ENCODE results near the gene TFR2. TPM values are rescaled to one million over a fixed set of nuclear protein-coding genes. Genes with fewer than 3 reads are reported as not detected.
A peak's percentile ranks its signal among the peaks of the same experiment; 100 is the strongest.

Gene TFR2
- total and polyA plus RNA-seq, 2 donors (not counting 1 experiment from before 2014, with no cell fraction given) = 5.9 to 10.0 TPM

DNA sequence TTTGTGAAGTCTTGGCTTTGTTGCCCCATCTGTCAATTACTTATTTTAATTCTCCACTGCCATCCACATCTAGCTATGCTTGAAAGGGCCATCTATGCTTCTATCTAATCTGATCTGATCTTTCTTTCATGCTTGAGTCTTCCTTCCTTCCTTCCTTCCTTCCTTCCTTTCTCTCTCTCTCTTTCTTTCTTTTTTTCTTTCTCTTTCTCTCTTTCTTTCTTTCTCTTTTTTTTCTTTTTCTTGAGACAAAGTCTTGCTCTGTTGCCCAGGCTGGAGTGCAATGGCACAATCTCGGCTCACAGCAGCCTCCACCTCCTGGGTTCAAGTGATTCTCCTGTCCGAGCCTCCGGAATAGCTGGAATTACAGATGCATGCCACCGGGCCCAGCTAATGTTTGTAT is 11.3 kb downstream of the TFR2 start:
- intact Hi-C loops (cut with micrococcal nuclease) = loop anchor here (5.0 kb wide), 2 partner anchors 62 to 222 kb away; partner anchors contain the start of genes GIGYF1 and SLC12A9
- DNase-seq = no peak
- Mint-ChIP-seq H3K27ac (no peak overlapping the region), H3K4me3 (no peak overlapping the region), H3K27me3 (no peaks in the 10 kb centered on the region), H3K9me3 (ENCODE audit: insufficient read depth) (no peaks in the 10 kb centered on the region), H3K4me1 (peaks cover 21% of the 10 kb centered on the region)
- ATAC-seq (ENCODE audit: low read depth) = no peak
- H4K20me1 ChIP-seq (ENCODE audit: control insufficient read depth, insufficient read depth, low read length, poor library complexity, severe bottlenecking) = no peaks in the 10 kb centered on the region
- no peaks in the 10 kb centered on the region for H3K36me3 ChIP-seq (replicated peaks in 1 of 2; ENCODE audit: control extremely low read depth in 1 of 2, control insufficient read depth in 1 of 2, extremely low read depth in 1 of 2, insufficient read depth in 2 of 2, low read length in 1 of 2)
- H3K79me2 ChIP-seq (ENCODE audit: control insufficient read depth, insufficient read depth, low read length) = no peaks in the 10 kb centered on the region
- 100% methylated on average over 4 of the region's 4 CpGs for WGBS (ENCODE audit: insufficient coverage)
- H3K27me3 ChIP-seq (replicated peaks in 1 of 4; ENCODE audit: control extremely low read depth in 1 of 4, control insufficient read depth in 3 of 4, insufficient read depth in 4 of 4, low read length in 3 of 4) = peaks cover 0 to 3% (median 0%) of the 10 kb centered on the region in 4 experiments
- H3K27ac ChIP-seq (ENCODE audit: low read length in 2 of 2) = no peak overlapping the region
- ChIA-PET CTCF (interaction anchor here (0.9 to 1.9 kb wide), 5 partner anchors 9 to 66 kb away, joined by 3 to 5 read pairs (median 5); partner anchors contain the start of gene MOSPD3), POLR2A (interaction anchor here (0.6 to 1.2 kb wide), 2 partner anchors 44 to 148 kb away, joined by 3 to 4 read pairs; partner anchors contain the start of gene FBXO24)
- no peak overlapping the region for H2AFZ ChIP-seq (ENCODE audit: insufficient read depth, low read depth, low read length, poor library complexity, severe bottlenecking)
- H3K4me1 ChIP-seq (ENCODE audit: control insufficient read depth in 2 of 2, insufficient read depth in 2 of 2, low read length in 2 of 2) = peaks cover 18 to 28% of the 10 kb centered on the region in 2 donors
- TF ChIP-seq EZH2 (IDR thresholded peaks at IDR 0.05; ENCODE audit: borderline replicate concordance, insufficient read depth, low read depth, low read length, poor library complexity, severe bottlenecking) = no peak
- TF ChIP-seq CTCF (IDR thresholded peaks at IDR 0.05) = no peak
- H3K4me2 ChIP-seq (replicated peaks; ENCODE audit: low read depth, low read length, poor library complexity, severe bottlenecking) = no peak overlapping the region
- H3K9ac ChIP-seq (ENCODE audit: low read length) = no peak overlapping the region
- H3K4me3 ChIP-seq (ENCODE audit: control extremely low read depth in 1 of 5, extremely low read depth in 1 of 5, insufficient read depth in 1 of 5, low read depth in 2 of 5, low read length in 4 of 5) = no peak overlapping the region
- peaks cover 0 to 5% (median 0%) of the 10 kb centered on the region in 3 donors for H3K9me3 ChIP-seq (ENCODE audit: control extremely low read depth in 1 of 3, control insufficient read depth in 2 of 3, insufficient read depth in 1 of 3, low read length in 2 of 3)

- H3K4me3 Mint-ChIP-seq = no peak overlapping the region
- ChIA-PET CTCF (interaction anchor here (0.9 to 1.9 kb wide), 5 partner anchors 10 to 65 kb away, joined by 3 to 5 read pairs (median 5); partner anchors contain the start of gene MOSPD3), POLR2A (interaction anchor here (0.6 to 1.2 kb wide), 2 partner anchors 43 to 147 kb away, joined by 3 to 4 read pairs; partner anchors contain the start of gene FBXO24)
- no peaks in the 10 kb centered on the region for H3K79me2 ChIP-seq (ENCODE audit: control insufficient read depth, insufficient read depth, low read length)
- H3K4me1 Mint-ChIP-seq = peaks cover 21% of the 10 kb centered on the region
- no peak overlapping the region for H3K4me3 ChIP-seq (ENCODE audit: control extremely low read depth in 1 of 5, extremely low read depth in 1 of 5, insufficient read depth in 1 of 5, low read depth in 2 of 5, low read length in 4 of 5)
- peaks cover 0 to 3% (median 0%) of the 10 kb centered on the region in 4 experiments for H3K27me3 ChIP-seq (replicated peaks in 1 of 4; ENCODE audit: control extremely low read depth in 1 of 4, control insufficient read depth in 3 of 4, insufficient read depth in 4 of 4, low read length in 3 of 4)
- H3K27ac Mint-ChIP-seq = no peak overlapping the region
- no peak overlapping the region for H3K27ac ChIP-seq (ENCODE audit: low read length in 2 of 2)
- peaks cover 18 to 28% of the 10 kb centered on the region in 2 donors for H3K4me1 ChIP-seq (ENCODE audit: control insufficient read depth in 2 of 2, insufficient read depth in 2 of 2, low read length in 2 of 2)
- H3K9me3 ChIP-seq (ENCODE audit: control extremely low read depth in 1 of 3, control insufficient read depth in 2 of 3, insufficient read depth in 1 of 3, low read length in 2 of 3) = peaks cover 0 to 5% (median 0%) of the 10 kb centered on the region in 3 donors
- no peak overlapping the region for H3K9ac ChIP-seq (ENCODE audit: low read length)
- no peak overlapping the region for H3K4me2 ChIP-seq (replicated peaks; ENCODE audit: low read depth, low read length, poor library complexity, severe bottlenecking)
- H3K36me3 ChIP-seq (replicated peaks in 1 of 2; ENCODE audit: control extremely low read depth in 1 of 2, control insufficient read depth in 1 of 2, extremely low read depth in 1 of 2, insufficient read depth in 2 of 2, low read length in 1 of 2) = no peaks in the 10 kb centered on the region
- no peak for ATAC-seq (ENCODE audit: low read depth)
- WGBS (ENCODE audit: insufficient coverage) = 92% methylated on average over 10 of the region's 11 CpGs
- H2AFZ ChIP-seq (ENCODE audit: insufficient read depth, low read depth, low read length, poor library complexity, severe bottlenecking) = no peak overlapping the region
- no peaks in the 10 kb centered on the region for H3K27me3 Mint-ChIP-seq
- no peaks in the 10 kb centered on the region for H4K20me1 ChIP-seq (ENCODE audit: control insufficient read depth, insufficient read depth, low read length, poor library complexity, severe bottlenecking)
- no peaks in the 10 kb centered on the region for H3K9me3 Mint-ChIP-seq (ENCODE audit: insufficient read depth)
- no peak for DNase-seq
- TF ChIP-seq CTCF (IDR thresholded peaks at IDR 0.05) (peak; percentile 24), EZH2 (IDR thresholded peaks at IDR 0.05; ENCODE audit: borderline replicate concordance, insufficient read depth, low read depth, low read length, poor library complexity, severe bottlenecking) (no peak)
- intact Hi-C loops (cut with micrococcal nuclease) = no loop called here
These were observed 12.1 kb downstream of the TFR2 start for GRCh38 chr7:100629117-100629716.

All from B cell (primary cell).